ENCODE results near the gene KIAA0930.

The KIAA0930 gene

GRCh38 chr22:45237065-45237990 lies 3.4 kb downstream of the KIAA0930 start:
- no peak for DNase-seq

GRCh38 chr22:45235851-45236342 lies 4.8 kb downstream of the KIAA0930 start:
- no peak for DNase-seq

- peak; percentile 76 to 83 (median 80) for DNase-seq
Observed at GRCh38 chr22:45235101-45235777, 5.5 kb downstream of the KIAA0930 start.

GRCh38 chr22:45233827-45234226 lies 6.9 kb downstream of the KIAA0930 start:
- DNase-seq: no peak

- DNase-seq: peak in 1 of 3 donors; percentile 16
Observed at GRCh38 chr22:45233386-45233785, 7.3 kb downstream of the KIAA0930 start.

GRCh38 chr22:45231293-45231692 lies 9.4 kb downstream of the KIAA0930 start:
- no peak for DNase-seq

- DNase-seq: peak in 2 of 3 donors; percentile 58 to 60
Observed at GRCh38 chr22:45230026-45230721, 10.5 kb downstream of the KIAA0930 start.

GRCh38 chr22:45229181-45229580 lies 11.5 kb downstream of the KIAA0930 start:
- DNase-seq: no peak

- peak; percentile 71 to 82 (median 72) for DNase-seq
Observed at GRCh38 chr22:45228401-45228754, 12.3 kb downstream of the KIAA0930 start.

GRCh38 chr22:45227645-45228400 lies 12.9 kb downstream of the KIAA0930 start:
- peak; percentile 80 to 87 (median 81) for DNase-seq

GRCh38 chr22:45226503-45227186 lies 14.0 kb downstream of the KIAA0930 start:
- DNase-seq: peak; percentile 88 to 92 (median 89)

- peak; percentile 87 to 92 (median 91) for DNase-seq
Observed at GRCh38 chr22:45225732-45226502, 14.8 kb downstream of the KIAA0930 start.

- no peak for DNase-seq
Observed at GRCh38 chr22:45224988-45225731, 15.5 kb downstream of the KIAA0930 start.

- no peak for DNase-seq
Observed at GRCh38 chr22:45224331-45224730, 16.4 kb downstream of the KIAA0930 start.

GRCh38 chr22:45223304-45224117 lies 17.2 kb downstream of the KIAA0930 start:
- DNase-seq: no peak

- DNase-seq: no peak
Observed at GRCh38 chr22:45221201-45221600, 19.5 kb downstream of the KIAA0930 start.

- DNase-seq: peak; percentile 82 to 91 (median 89)
Observed at GRCh38 chr22:45218976-45219375, 21.7 kb downstream of the KIAA0930 start.

- DNase-seq: no peak
Observed at GRCh38 chr22:45217806-45218205, 22.9 kb downstream of the KIAA0930 start.

GRCh38 chr22:45217345-45217744 lies 23.3 kb downstream of the KIAA0930 start:
- no peak for DNase-seq

Data from suppressor macrophage treated with lipopolysaccharide for 1 hour (primary cell).